Measurements from ENCODE around the gene PRKG1.

- TF ChIP-seq CTCF (IDR thresholded peaks at IDR 0.05) (no peak), ZFX (IDR thresholded peaks at IDR 0.05; ENCODE audit: borderline replicate concordance) (no peak)
These were observed 319.8 kb downstream of the PRKG1 start for GRCh38 chr10:51394039-51394438.
